GM12874 (cell line): ENCODE measurements around the gene KRT74.

Experiments
- CTCF ChIP-seq: IDR thresholded peaks from 2 replicates; pipeline ENCODE4 v1.5.1; 2011; ENCODE audit warnings: low read depth, mild to moderate bottlenecking, control low read depth, low read length, moderate library complexity; ENCODE audit not compliant: insufficient read depth

The KRT74 gene

GRCh38 chr12:52530366-52530765, 43.3 kb downstream of the KRT74 start:
- TF ChIP-seq CTCF: no peak

- no peak for TF ChIP-seq CTCF
Observed at GRCh38 chr12:52529846-52530245, 43.8 kb downstream of the KRT74 start.

- TF ChIP-seq CTCF: no peak
Observed at GRCh38 chr12:52529417-52529816, 44.2 kb downstream of the KRT74 start.

GRCh38 chr12:52528641-52529143, 45.0 kb downstream of the KRT74 start:
- TF ChIP-seq CTCF: no peak

- TF ChIP-seq CTCF: no peak
Observed at GRCh38 chr12:52527121-52527800, 46.4 kb downstream of the KRT74 start.

GRCh38 chr12:52526511-52526951, 47.1 kb downstream of the KRT74 start:
- TF ChIP-seq CTCF: no peak

GRCh38 chr12:52525661-52526499, 47.8 kb downstream of the KRT74 start:
- no peak for TF ChIP-seq CTCF
